Measurements from ENCODE around the gene LRRC4C. TPM values are rescaled to one million over a fixed set of nuclear protein-coding genes. Genes with fewer than 3 reads are reported as not detected.
"Not testable (repeated sequence)": the region's sequence is repeated elsewhere in the genome, so short reads cannot be mapped to it uniquely, and the experiment has no call there.

Gene LRRC4C
- total RNA-seq, 4 donors from 2014 or later, result 0.38 to 3.5 (median 0.95) TPM; not detected in 1

GRCh38 chr11:40958707-40959106, 500.7 kb downstream of the LRRC4C start:
- ATAC-seq (ENCODE audit: low FRiP score), result no peak
- no peak for DNase-seq (ENCODE audit: low spot score)
- TF ChIP-seq CTCF (IDR thresholded peaks at IDR 0.05), result no peak

- TF ChIP-seq CTCF (IDR thresholded peaks at IDR 0.05), result no peak
- DNase-seq (ENCODE audit: low spot score) (no peak), ATAC-seq (ENCODE audit: low FRiP score) (no peak)
These were observed 507.0 kb downstream of the LRRC4C start for GRCh38 chr11:40952479-40952878.

GRCh38 chr11:40938002-40938401, 521.5 kb downstream of the LRRC4C start:
- no peak for TF ChIP-seq CTCF (IDR thresholded peaks at IDR 0.05)
- no peak for ATAC-seq (ENCODE audit: low FRiP score)

GRCh38 chr11:40924915-40925314, 534.5 kb downstream of the LRRC4C start:
- no peak for TF ChIP-seq CTCF (IDR thresholded peaks at IDR 0.05)
- DNase-seq (ENCODE audit: low spot score) (no peak), ATAC-seq (ENCODE audit: low FRiP score) (no peak)

More at GRCh38 chr11:40938002-40938401, 521.5 kb downstream of the LRRC4C start:
- no peak for DNase-seq (ENCODE audit: low spot score)

GRCh38 chr11:40921246-40921645, 538.2 kb downstream of the LRRC4C start:
- ATAC-seq (ENCODE audit: low FRiP score), result no peak
- no peak for DNase-seq (ENCODE audit: low spot score)
- no peak for TF ChIP-seq CTCF (IDR thresholded peaks at IDR 0.05)

GRCh38 chr11:40910774-40911173, 548.7 kb downstream of the LRRC4C start:
- not testable (repeated sequence) for ATAC-seq (ENCODE audit: low FRiP score); DNase-seq (ENCODE audit: low spot score)

GRCh38 chr11:40894501-40894900, 565.0 kb downstream of the LRRC4C start:
- no peak for TF ChIP-seq CTCF (IDR thresholded peaks at IDR 0.05)
- DNase-seq (ENCODE audit: low spot score), result no peak
- no peak for ATAC-seq (ENCODE audit: low FRiP score)

Measured in omental fat pad (tissue), 4 donors.